SK-N-SH (cell line): ENCODE results near the gene NDEL1. TPM values are rescaled to one million over a fixed set of nuclear protein-coding genes. Genes with fewer than 3 reads are reported as not detected.

Experiments used
- CTCF ChIA-PET: fragments of 300-600, 350-600 bp; formaldehyde crosslinking; extraction: SDS; loops from one replicate; lab custom pipeline; 2021; lab: Yijun Ruan, JAX
- POLR2A ChIA-PET: fragments of 350-600 bp; sonication (Branson Sonifier 250); formaldehyde crosslinking; extraction: SDS; loops from one replicate; lab custom pipeline; 2020; ENCODE audit warnings: antibody characterized with exemption, inconsistent platforms; lab: Yijun Ruan, JAX
- DNase-seq: peaks from one replicate; pipeline ENCODE4 v3.0.0; 2012
- H2AFZ ChIP-seq: fragments of 200-600 bp; sonication (generic); 2 replicates; pipeline ENCODE4 v1.8.1; 2016; ENCODE audit warnings: antibody characterized with exemption, mild to moderate bottlenecking, low read depth
- H3F3A ChIP-seq: fragments of 200-600 bp; sonication (generic); replicated peaks from 2 replicates; pipeline ENCODE3; 2016; ENCODE audit warnings: antibody characterized with exemption, mild to moderate bottlenecking; ENCODE audit not compliant: insufficient read depth
- H3K27ac ChIP-seq, 2 experiments: fragments of 200-500 bp in 1 of 2; fragments of 200-600 bp in 1 of 2; sonication (Bioruptor generic) in 1 of 2; sonication (generic), shearing (Covaris generic) in 1 of 2; 2 replicates each; pipeline versions ENCODE4 v1.5.1 to v1.6.1; 2014 to 2016; ENCODE audit warnings: low read depth in 2 of 2, inconsistent platforms in 1 of 2, low read length in 1 of 2, mild to moderate bottlenecking in 1 of 2, mixed read lengths in 1 of 2
- H3K27me3 ChIP-seq: fragments of 200-600 bp; sonication (generic), shearing (Covaris generic); 2 replicates; pipeline ENCODE4 v1.6.1; 2016; ENCODE audit warnings: mixed run types; ENCODE audit not compliant: insufficient read depth
- H3K36me3 ChIP-seq, 2 experiments: fragments of 200-500 bp in 1 of 2; fragments of 200-600 bp in 1 of 2; sonication (Bioruptor generic) in 1 of 2; sonication (generic) in 1 of 2; replicated peaks in 1 of 2; 2 replicates each; pipeline versions ENCODE3 to v1.5.1; 2014 to 2016; ENCODE audit warnings: low read length in 1 of 2, mild to moderate bottlenecking in 1 of 2; ENCODE audit not compliant: insufficient read depth in 2 of 2, control insufficient read depth in 1 of 2
- H3K4me1 ChIP-seq, 2 experiments: fragments of 200-500 bp in 1 of 2; fragments of 200-600 bp in 1 of 2; sonication (Bioruptor generic) in 1 of 2; sonication (generic), shearing (Covaris generic) in 1 of 2; 2 replicates each; pipeline versions ENCODE4 v1.5.1 to v1.6.1; 2014 to 2016; ENCODE audit warnings: low read depth in 1 of 2, low read length in 1 of 2, mixed run types in 1 of 2; ENCODE audit not compliant: insufficient read depth in 2 of 2, control insufficient read depth in 1 of 2
- H3K4me2 ChIP-seq: fragments of 200-600 bp; sonication (generic), shearing (Covaris generic); 2 replicates; pipeline ENCODE4 v1.6.1; 2017; ENCODE audit warnings: mixed run types
- H3K4me3 ChIP-seq, 2 experiments: fragments of 200-500 bp in 1 of 2; fragments of 200-600 bp in 1 of 2; sonication (Bioruptor generic) in 1 of 2; sonication (generic), shearing (Covaris generic) in 1 of 2; 2 replicates each; pipeline versions ENCODE4 v1.5.1 to v1.8.1; 2014 to 2016; ENCODE audit warnings: low read depth in 2 of 2, inconsistent platforms in 1 of 2, low read length in 1 of 2, mild to moderate bottlenecking in 1 of 2, mixed read lengths in 1 of 2, moderate library complexity in 1 of 2
- H3K79me2 ChIP-seq: fragments of 200-600 bp; sonication (generic); 2 replicates; pipeline ENCODE4 v1.8.1; 2017; ENCODE audit warnings: mild to moderate bottlenecking; ENCODE audit not compliant: insufficient read depth
- H3K9ac ChIP-seq: fragments of 200-600 bp; sonication (generic); 2 replicates; pipeline ENCODE4 v1.6.1; 2017; ENCODE audit warnings: mixed run types
- H3K9me2 ChIP-seq: fragments of 200-600 bp; sonication (generic); 2 replicates; pipeline ENCODE4 v1.6.1; 2017; ENCODE audit warnings: mixed run types
- H3K9me3 ChIP-seq: fragments of 200-600 bp; sonication (generic); 2 replicates; pipeline ENCODE4 v1.6.1; 2017; ENCODE audit warnings: mixed run types, mild to moderate bottlenecking, moderate library complexity
- H4K20me1 ChIP-seq: fragments of 200-600 bp; sonication (generic); 2 replicates; pipeline ENCODE4 v1.6.1; 2017; ENCODE audit warnings: mild to moderate bottlenecking, mixed run types; ENCODE audit not compliant: insufficient read depth
- CHD2 ChIP-seq: fragments of 150-350 bp; IDR thresholded peaks from 2 replicates; pipeline ENCODE4 v1.6.1; 2018; ENCODE audit warnings: low read length; ENCODE audit not compliant: partially characterized antibody
- ELF1 ChIP-seq: IDR thresholded peaks from 2 replicates; pipeline ENCODE4 v1.4.0; 2012
- EP300 ChIP-seq, 2 experiments: IDR thresholded peaks; 2 replicates each; pipeline versions ENCODE4 v1.4.0 to v1.6.1; 2012; ENCODE audit warnings: borderline replicate concordance in 1 of 2, low read depth in 1 of 2, low read length in 1 of 2
- FOSL2 ChIP-seq: IDR thresholded peaks from 2 replicates; pipeline ENCODE4 v1.4.0; 2012; ENCODE audit warnings: low read depth, mild to moderate bottlenecking, moderate library complexity, borderline replicate concordance
- FOXM1 ChIP-seq: IDR thresholded peaks from 2 replicates; pipeline ENCODE4 v1.4.0; 2012; ENCODE audit warnings: low read depth, mild to moderate bottlenecking
- GATA2 ChIP-seq: sonication (generic); formaldehyde crosslinking; IDR thresholded peaks from 2 replicates; pipeline ENCODE4 v1.5.0; 2020; ENCODE audit warnings: mild to moderate bottlenecking, missing genetic modification reagents
- JUND ChIP-seq: IDR thresholded peaks from 2 replicates; pipeline ENCODE4 v1.4.0; 2012
- MEF2A ChIP-seq: IDR thresholded peaks from 2 replicates; pipeline ENCODE4 v1.4.0; 2012; ENCODE audit warnings: low read depth, borderline replicate concordance
- MXI1 ChIP-seq: IDR thresholded peaks from 2 replicates; pipeline ENCODE4 v1.6.1; 2012; ENCODE audit warnings: mild to moderate bottlenecking, low read depth, low read length, improper control_type of control experiment
- NFIC ChIP-seq: IDR thresholded peaks from 2 replicates; pipeline ENCODE4 v1.4.0; 2012; ENCODE audit warnings: borderline replicate concordance
- POLR2AphosphoS5 ChIP-seq: IDR thresholded peaks from 2 replicates; pipeline ENCODE4 v1.6.1; 2012; ENCODE audit warnings: low read depth, low read length
- RFX5 ChIP-seq: IDR thresholded peaks from 2 replicates; pipeline ENCODE4 v1.6.1; 2012; ENCODE audit warnings: mild to moderate bottlenecking, improper control_type of control experiment, low read length
- SIN3A ChIP-seq: IDR thresholded peaks from 2 replicates; pipeline ENCODE4 v1.6.1; 2012; ENCODE audit warnings: low read depth, mild to moderate bottlenecking, low read length, moderate library complexity, borderline replicate concordance
- TAF1 ChIP-seq: IDR thresholded peaks from 2 replicates; pipeline ENCODE4 v1.6.1; 2012; ENCODE audit warnings: low read depth, mild to moderate bottlenecking, low read length, moderate library complexity, borderline replicate concordance
- TCF12 ChIP-seq: IDR thresholded peaks from 2 replicates; pipeline ENCODE4 v1.4.0; 2012
- TEAD4 ChIP-seq: IDR thresholded peaks from 2 replicates; pipeline ENCODE4 v1.4.0; 2012; ENCODE audit warnings: mild to moderate bottlenecking, borderline replicate concordance; ENCODE audit not compliant: insufficient read depth
- YY1 ChIP-seq: IDR thresholded peaks from 2 replicates; pipeline ENCODE4 v1.4.0; 2012; ENCODE audit warnings: low read depth, mild to moderate bottlenecking
- WGBS: methylation state at CpG from one replicate; pipeline ENCODE4 v1.1.6; 2017; ENCODE audit warnings: low lambda C conversion rate; 5-methylcytosine and 5-hydroxymethylcytosine counted together
- polyA plus RNA-seq, 3 experiments: library from polyadenylated mRNA; depleted of rRNA; stranded (reverse); fragments of >200 nt; gene quantifications; 2 replicates each; pipeline ENCODE4 v1.2.3, GENCODE V29; 2012
- TF ChIP-seq, protein P1 (sequence below): IDR thresholded peaks from 2 replicates; pipeline ENCODE4 v1.4.0; 2012; ENCODE audit warnings: low read depth, borderline replicate concordance
- TF ChIP-seq, protein P2 (sequence below): fragments of 150-350 bp; IDR thresholded peaks from 2 replicates; pipeline ENCODE4 v1.6.1; 2016; ENCODE audit warnings: mild to moderate bottlenecking, low read depth, low read length

The NDEL1 gene
- polyA plus RNA-seq, 1 of the 3 experiments (the other 2 are of a cell fraction): 49.5 TPM

DNA sequence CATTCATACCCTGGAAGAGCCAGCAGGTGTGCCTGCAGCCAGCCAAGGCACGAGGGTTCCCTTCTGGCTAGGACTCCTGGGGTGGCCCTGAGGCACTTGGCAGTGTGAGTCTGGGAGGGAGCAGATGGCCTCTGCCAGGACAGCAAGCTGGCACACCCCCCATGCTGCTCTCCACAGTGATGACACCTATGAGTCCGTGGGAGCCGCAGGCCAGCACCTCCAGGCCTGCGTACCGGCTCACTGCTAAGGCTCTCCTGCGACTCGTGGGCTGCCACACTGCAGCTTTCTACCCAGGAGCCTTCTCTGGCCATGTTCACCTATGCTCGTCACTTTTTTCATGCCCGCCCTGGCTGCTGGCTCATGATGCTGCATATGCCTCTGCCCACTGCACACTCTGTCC, 68.1 kb downstream of the NDEL1 start (continued):
- TF ChIP-seq, protein P1, sequence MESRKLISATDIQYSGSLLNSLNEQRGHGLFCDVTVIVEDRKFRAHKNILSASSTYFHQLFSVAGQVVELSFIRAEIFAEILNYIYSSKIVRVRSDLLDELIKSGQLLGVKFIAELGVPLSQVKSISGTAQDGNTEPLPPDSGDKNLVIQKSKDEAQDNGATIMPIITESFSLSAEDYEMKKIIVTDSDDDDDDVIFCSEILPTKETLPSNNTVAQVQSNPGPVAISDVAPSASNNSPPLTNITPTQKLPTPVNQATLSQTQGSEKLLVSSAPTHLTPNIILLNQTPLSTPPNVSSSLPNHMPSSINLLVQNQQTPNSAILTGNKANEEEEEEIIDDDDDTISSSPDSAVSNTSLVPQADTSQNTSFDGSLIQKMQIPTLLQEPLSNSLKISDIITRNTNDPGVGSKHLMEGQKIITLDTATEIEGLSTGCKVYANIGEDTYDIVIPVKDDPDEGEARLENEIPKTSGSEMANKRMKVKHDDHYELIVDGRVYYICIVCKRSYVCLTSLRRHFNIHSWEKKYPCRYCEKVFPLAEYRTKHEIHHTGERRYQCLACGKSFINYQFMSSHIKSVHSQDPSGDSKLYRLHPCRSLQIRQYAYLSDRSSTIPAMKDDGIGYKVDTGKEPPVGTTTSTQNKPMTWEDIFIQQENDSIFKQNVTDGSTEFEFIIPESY: no peak
- no peak for TF ChIP-seq ELF1

DNA sequence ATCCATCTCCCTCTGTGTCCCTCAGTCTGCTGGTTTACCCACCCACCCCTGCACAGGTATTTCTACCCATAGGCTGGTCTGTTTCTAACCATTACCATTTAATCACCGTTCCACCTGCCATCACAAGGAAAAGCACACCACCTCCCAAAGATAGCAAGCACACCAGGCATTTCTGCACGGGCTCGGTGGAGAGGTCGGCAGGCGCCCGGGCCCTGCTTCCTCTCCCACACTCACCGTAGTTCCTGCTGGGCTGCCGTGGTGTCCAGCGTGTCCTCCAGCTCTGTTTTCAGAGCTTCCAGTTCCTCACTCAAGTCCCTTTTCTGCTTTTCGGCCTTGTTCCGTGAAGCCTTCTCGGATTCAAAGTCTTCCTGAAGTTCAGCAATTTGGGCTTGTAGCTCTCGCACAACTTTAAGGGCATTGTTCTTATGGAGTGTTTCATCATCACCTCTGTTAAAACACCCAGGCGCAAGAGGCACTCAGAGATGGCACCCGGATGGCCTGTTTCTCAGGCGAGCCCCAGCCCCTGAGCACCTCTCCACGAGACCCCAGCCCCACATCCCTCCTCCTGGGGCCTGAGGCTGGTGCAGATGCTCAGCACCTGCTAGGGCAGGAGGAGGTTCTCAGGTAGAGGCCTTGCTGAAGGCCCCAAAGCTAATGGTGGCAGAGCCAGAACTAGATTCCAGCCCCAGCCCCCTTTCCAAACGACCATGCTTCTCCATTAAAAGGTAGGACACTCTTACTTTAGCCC, 69.0 kb downstream of the NDEL1 start:
- no peaks in the 10 kb centered on the region for H3K27me3 ChIP-seq
- no peaks in the 10 kb centered on the region for H3K4me1 ChIP-seq
- H3K79me2 ChIP-seq: no peaks in the 10 kb centered on the region
- H3K9me2 ChIP-seq: no peaks in the 10 kb centered on the region
- no peak overlapping the region for H3K27ac ChIP-seq
- no peak overlapping the region for H2AFZ ChIP-seq
- no peak for DNase-seq
- POLR2A ChIA-PET: no interaction called here
- WGBS: 92% methylated on average over 18 of the region's 18 CpGs
- peaks cover 60 to 66% of the 10 kb centered on the region in 2 experiments for H3K36me3 ChIP-seq
- no peaks in the 10 kb centered on the region for H3K9me3 ChIP-seq
- H3F3A ChIP-seq: peaks cover 6% of the 10 kb centered on the region
- no peak overlapping the region for H3K4me3 ChIP-seq
- H3K4me2 ChIP-seq: no peak overlapping the region
- no peak overlapping the region for H3K9ac ChIP-seq
- no peak for TF ChIP-seq TEAD4
- no peak for TF ChIP-seq MEF2A
- no peak for TF ChIP-seq NFIC
- TF ChIP-seq MXI1: no peak
- TF ChIP-seq GATA2 (CRISPR knock-in tag): no peak
- no peak for TF ChIP-seq ELF1
- TF ChIP-seq FOSL2: no peak
- no peak for TF ChIP-seq FOXM1
- TF ChIP-seq, protein P2, sequence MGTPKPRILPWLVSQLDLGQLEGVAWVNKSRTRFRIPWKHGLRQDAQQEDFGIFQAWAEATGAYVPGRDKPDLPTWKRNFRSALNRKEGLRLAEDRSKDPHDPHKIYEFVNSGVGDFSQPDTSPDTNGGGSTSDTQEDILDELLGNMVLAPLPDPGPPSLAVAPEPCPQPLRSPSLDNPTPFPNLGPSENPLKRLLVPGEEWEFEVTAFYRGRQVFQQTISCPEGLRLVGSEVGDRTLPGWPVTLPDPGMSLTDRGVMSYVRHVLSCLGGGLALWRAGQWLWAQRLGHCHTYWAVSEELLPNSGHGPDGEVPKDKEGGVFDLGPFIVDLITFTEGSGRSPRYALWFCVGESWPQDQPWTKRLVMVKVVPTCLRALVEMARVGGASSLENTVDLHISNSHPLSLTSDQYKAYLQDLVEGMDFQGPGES: no peak
- no peak for TF ChIP-seq POLR2AphosphoS5
- no peak for TF ChIP-seq TCF12
- TF ChIP-seq YY1: no peak
- no peak for TF ChIP-seq CHD2
- no peak for TF ChIP-seq SIN3A
- no peak for TF ChIP-seq JUND
- no peak for TF ChIP-seq TAF1
- no peak for TF ChIP-seq EP300 (IDR thresholded peaks at IDR 0.05; ENCODE audit: borderline replicate concordance in 1 of 2, low read depth in 1 of 2, low read length in 1 of 2)
- TF ChIP-seq RFX5: no peak
- TF ChIP-seq, protein P1: no peak
- no peaks in the 10 kb centered on the region for H4K20me1 ChIP-seq
- CTCF ChIA-PET: interaction anchor here (1.0 kb wide), 1 partner anchor 93 kb away, joined by 3 read pairs; no protein-coding TSS in a partner anchor
